ENCODE measurements around the gene B3GALT6.

B3GALT6 gene

GRCh38 chr1:1278620-1279019 is 46.6 kb downstream of the B3GALT6 start:
- no peak for TF ChIP-seq CTCF (conservative IDR thresholded peaks at IDR 0.05; ENCODE audit: low read depth, low read length)

GRCh38 chr1:1279028-1279427 is 47.0 kb downstream of the B3GALT6 start:
- H3K36me3 ChIP-seq (ENCODE audit: insufficient read depth), result no peaks in the 10 kb centered on the region
- H4K20me1 ChIP-seq (ENCODE audit: insufficient read depth), result no peaks in the 10 kb centered on the region
- H3K4me1 ChIP-seq (ENCODE audit: low read depth, poor library complexity, severe bottlenecking), result peaks cover 3% of the 10 kb centered on the region
- no peak overlapping the region for H3K4me3 ChIP-seq (IDR thresholded peaks at IDR 0.05; ENCODE audit: insufficient read depth, low read depth, low read length)
- no peak for TF ChIP-seq CTCF (conservative IDR thresholded peaks at IDR 0.05; ENCODE audit: low read depth, low read length)
- no peak overlapping the region for H3K4me2 ChIP-seq
- no peak overlapping the region for H3K27ac ChIP-seq
- no peaks in the 10 kb centered on the region for H3K79me2 ChIP-seq (ENCODE audit: insufficient read depth, low read depth)
- no peak overlapping the region for H2AFZ ChIP-seq (ENCODE audit: low read depth)
- H3K27me3 ChIP-seq (ENCODE audit: insufficient read depth, low read depth), result peaks cover 6% of the 10 kb centered on the region; the same call in 1 of the 2 replicates
- no peak overlapping the region for H3K9ac ChIP-seq

More at GRCh38 chr1:1278620-1279019, 46.6 kb downstream of the B3GALT6 start:
- no peak overlapping the region for H3K4me2 ChIP-seq
- H3K27me3 ChIP-seq (ENCODE audit: insufficient read depth, low read depth), result peaks cover 6% of the 10 kb centered on the region; the same call in 1 of the 2 replicates
- no peaks in the 10 kb centered on the region for H3K36me3 ChIP-seq (ENCODE audit: insufficient read depth)
- H3K4me1 ChIP-seq (ENCODE audit: low read depth, poor library complexity, severe bottlenecking), result peaks cover 1% of the 10 kb centered on the region
- H3K4me3 ChIP-seq (IDR thresholded peaks at IDR 0.05; ENCODE audit: insufficient read depth, low read depth, low read length), result no peak overlapping the region
- H3K27ac ChIP-seq, result no peak overlapping the region
- no peak overlapping the region for H3K9ac ChIP-seq
- H3K79me2 ChIP-seq (ENCODE audit: insufficient read depth, low read depth), result no peaks in the 10 kb centered on the region
- H2AFZ ChIP-seq (ENCODE audit: low read depth), result no peak overlapping the region
- H4K20me1 ChIP-seq (ENCODE audit: insufficient read depth), result no peaks in the 10 kb centered on the region

- Histone ChIP-seq H4K20me1 (ENCODE audit: insufficient read depth) (no peaks in the 10 kb centered on the region), H3K27me3 (ENCODE audit: insufficient read depth, low read depth) (peaks cover 17% of the 10 kb centered on the region; the same call in 1 of the 2 replicates), H3K9ac (no peak overlapping the region), H2AFZ (ENCODE audit: low read depth) (no peak overlapping the region), H3K4me2 (no peak overlapping the region), H3K27ac (no peak overlapping the region), H3K4me1 (ENCODE audit: low read depth, poor library complexity, severe bottlenecking) (peaks cover 3% of the 10 kb centered on the region), H3K79me2 (ENCODE audit: insufficient read depth, low read depth) (no peaks in the 10 kb centered on the region), H3K4me3 (IDR thresholded peaks at IDR 0.05; ENCODE audit: insufficient read depth, low read depth, low read length) (no peak overlapping the region), H3K36me3 (ENCODE audit: insufficient read depth) (no peaks in the 10 kb centered on the region)
- no peak for TF ChIP-seq CTCF (conservative IDR thresholded peaks at IDR 0.05; ENCODE audit: low read depth, low read length)
These were observed 48.9 kb downstream of the B3GALT6 start for GRCh38 chr1:1280782-1281481.

GRCh38 chr1:1281533-1282321 is 49.7 kb downstream of the B3GALT6 start:
- H3K4me2 ChIP-seq, result no peak overlapping the region
- no peaks in the 10 kb centered on the region for H3K36me3 ChIP-seq (ENCODE audit: insufficient read depth)
- no peak overlapping the region for H2AFZ ChIP-seq (ENCODE audit: low read depth)
- H3K27me3 ChIP-seq (ENCODE audit: insufficient read depth, low read depth), result peaks cover 24% of the 10 kb centered on the region
- H3K27ac ChIP-seq, result no peak overlapping the region
- no peaks in the 10 kb centered on the region for H3K79me2 ChIP-seq (ENCODE audit: insufficient read depth, low read depth)
- peaks cover 3% of the 10 kb centered on the region for H3K4me1 ChIP-seq (ENCODE audit: low read depth, poor library complexity, severe bottlenecking)
- H3K9ac ChIP-seq, result no peak overlapping the region
- H4K20me1 ChIP-seq (ENCODE audit: insufficient read depth), result no peaks in the 10 kb centered on the region
- TF ChIP-seq CTCF (conservative IDR thresholded peaks at IDR 0.05; ENCODE audit: low read depth, low read length), result no peak
- H3K4me3 ChIP-seq (IDR thresholded peaks at IDR 0.05; ENCODE audit: insufficient read depth, low read depth, low read length), result no peak overlapping the region

Measured in KMS-11 (cell line).